SK-N-SH (cell line): ENCODE data around the gene C9orf43. TPM values are rescaled to one million over a fixed set of nuclear protein-coding genes. Genes with fewer than 3 reads are reported as not detected.

Source experiments
- CTCF ChIA-PET: fragments of 300-600, 350-600 bp; formaldehyde crosslinking; extraction: SDS; loops from one replicate; lab custom pipeline; 2021; lab: Yijun Ruan, JAX
- POLR2A ChIA-PET: fragments of 350-600 bp; sonication (Branson Sonifier 250); formaldehyde crosslinking; extraction: SDS; loops from one replicate; lab custom pipeline; 2020; ENCODE audit warnings: antibody characterized with exemption, inconsistent platforms; lab: Yijun Ruan, JAX
- DNase-seq: peaks from one replicate; pipeline ENCODE4 v3.0.0; 2012
- H2AFZ ChIP-seq: fragments of 200-600 bp; sonication (generic); 2 replicates; pipeline ENCODE4 v1.8.1; 2016; ENCODE audit warnings: antibody characterized with exemption, mild to moderate bottlenecking, low read depth
- H3F3A ChIP-seq: fragments of 200-600 bp; sonication (generic); replicated peaks from 2 replicates; pipeline ENCODE3; 2016; ENCODE audit warnings: antibody characterized with exemption, mild to moderate bottlenecking; ENCODE audit not compliant: insufficient read depth
- H3K27ac ChIP-seq, 2 experiments: fragments of 200-500 bp in 1 of 2; fragments of 200-600 bp in 1 of 2; sonication (Bioruptor generic) in 1 of 2; sonication (generic), shearing (Covaris generic) in 1 of 2; 2 replicates each; pipeline versions ENCODE4 v1.5.1 to v1.6.1; 2014 to 2016; ENCODE audit warnings: low read depth in 2 of 2, inconsistent platforms in 1 of 2, low read length in 1 of 2, mild to moderate bottlenecking in 1 of 2, mixed read lengths in 1 of 2
- H3K27me3 ChIP-seq: fragments of 200-600 bp; sonication (generic), shearing (Covaris generic); 2 replicates; pipeline ENCODE4 v1.6.1; 2016; ENCODE audit warnings: mixed run types; ENCODE audit not compliant: insufficient read depth
- H3K36me3 ChIP-seq, 2 experiments: fragments of 200-500 bp in 1 of 2; fragments of 200-600 bp in 1 of 2; sonication (Bioruptor generic) in 1 of 2; sonication (generic) in 1 of 2; replicated peaks in 1 of 2; 2 replicates each; pipeline versions ENCODE3 to v1.5.1; 2014 to 2016; ENCODE audit warnings: low read length in 1 of 2, mild to moderate bottlenecking in 1 of 2; ENCODE audit not compliant: insufficient read depth in 2 of 2, control insufficient read depth in 1 of 2
- H3K4me1 ChIP-seq, 2 experiments: fragments of 200-500 bp in 1 of 2; fragments of 200-600 bp in 1 of 2; sonication (Bioruptor generic) in 1 of 2; sonication (generic), shearing (Covaris generic) in 1 of 2; 2 replicates each; pipeline versions ENCODE4 v1.5.1 to v1.6.1; 2014 to 2016; ENCODE audit warnings: low read depth in 1 of 2, low read length in 1 of 2, mixed run types in 1 of 2; ENCODE audit not compliant: insufficient read depth in 2 of 2, control insufficient read depth in 1 of 2
- H3K4me2 ChIP-seq: fragments of 200-600 bp; sonication (generic), shearing (Covaris generic); 2 replicates; pipeline ENCODE4 v1.6.1; 2017; ENCODE audit warnings: mixed run types
- H3K4me3 ChIP-seq, 2 experiments: fragments of 200-500 bp in 1 of 2; fragments of 200-600 bp in 1 of 2; sonication (Bioruptor generic) in 1 of 2; sonication (generic), shearing (Covaris generic) in 1 of 2; 2 replicates each; pipeline versions ENCODE4 v1.5.1 to v1.8.1; 2014 to 2016; ENCODE audit warnings: low read depth in 2 of 2, inconsistent platforms in 1 of 2, low read length in 1 of 2, mild to moderate bottlenecking in 1 of 2, mixed read lengths in 1 of 2, moderate library complexity in 1 of 2
- H3K79me2 ChIP-seq: fragments of 200-600 bp; sonication (generic); 2 replicates; pipeline ENCODE4 v1.8.1; 2017; ENCODE audit warnings: mild to moderate bottlenecking; ENCODE audit not compliant: insufficient read depth
- H3K9ac ChIP-seq: fragments of 200-600 bp; sonication (generic); 2 replicates; pipeline ENCODE4 v1.6.1; 2017; ENCODE audit warnings: mixed run types
- H3K9me2 ChIP-seq: fragments of 200-600 bp; sonication (generic); 2 replicates; pipeline ENCODE4 v1.6.1; 2017; ENCODE audit warnings: mixed run types
- H3K9me3 ChIP-seq: fragments of 200-600 bp; sonication (generic); 2 replicates; pipeline ENCODE4 v1.6.1; 2017; ENCODE audit warnings: mixed run types, mild to moderate bottlenecking, moderate library complexity
- H4K20me1 ChIP-seq: fragments of 200-600 bp; sonication (generic); 2 replicates; pipeline ENCODE4 v1.6.1; 2017; ENCODE audit warnings: mild to moderate bottlenecking, mixed run types; ENCODE audit not compliant: insufficient read depth
- EP300 ChIP-seq, 2 experiments: IDR thresholded peaks; 2 replicates each; pipeline versions ENCODE4 v1.4.0 to v1.6.1; 2012; ENCODE audit warnings: borderline replicate concordance in 1 of 2, low read depth in 1 of 2, low read length in 1 of 2
- FOXJ3 ChIP-seq: sonication (generic); formaldehyde crosslinking; IDR thresholded peaks from 2 replicates; pipeline ENCODE4 v1.5.1; 2020; ENCODE audit warnings: mild to moderate bottlenecking, missing genetic modification reagents
- GATA2 ChIP-seq: sonication (generic); formaldehyde crosslinking; IDR thresholded peaks from 2 replicates; pipeline ENCODE4 v1.5.0; 2020; ENCODE audit warnings: mild to moderate bottlenecking, missing genetic modification reagents
- JUND ChIP-seq: IDR thresholded peaks from 2 replicates; pipeline ENCODE4 v1.4.0; 2012
- MEF2A ChIP-seq: IDR thresholded peaks from 2 replicates; pipeline ENCODE4 v1.4.0; 2012; ENCODE audit warnings: low read depth, borderline replicate concordance
- NFIC ChIP-seq: IDR thresholded peaks from 2 replicates; pipeline ENCODE4 v1.4.0; 2012; ENCODE audit warnings: borderline replicate concordance
- NRF1 ChIP-seq: IDR thresholded peaks from 2 replicates; pipeline ENCODE4 v1.6.1; 2012; ENCODE audit warnings: low read depth, mild to moderate bottlenecking, low read length
- RAD21 ChIP-seq: IDR thresholded peaks from 2 replicates; pipeline ENCODE4 v1.6.1; 2012; ENCODE audit warnings: mild to moderate bottlenecking, low read length
- YY1 ChIP-seq: IDR thresholded peaks from 2 replicates; pipeline ENCODE4 v1.4.0; 2012; ENCODE audit warnings: low read depth, mild to moderate bottlenecking
- WGBS: methylation state at CpG from one replicate; pipeline ENCODE4 v1.1.6; 2017; ENCODE audit warnings: low lambda C conversion rate; 5-methylcytosine and 5-hydroxymethylcytosine counted together
- polyA plus RNA-seq, 3 experiments: library from polyadenylated mRNA; depleted of rRNA; stranded (reverse); fragments of >200 nt; gene quantifications; 2 replicates each; pipeline ENCODE4 v1.2.3, GENCODE V29; 2012
- TF ChIP-seq, protein P1 (sequence below): IDR thresholded peaks from 2 replicates; pipeline ENCODE4 v1.4.0; 2012; ENCODE audit warnings: low read depth, borderline replicate concordance
- TF ChIP-seq, protein P2 (sequence below): fragments of 200-600 bp; sonication (generic); IDR thresholded peaks from 2 replicates; pipeline ENCODE4 v1.6.1; 2017; ENCODE audit warnings: antibody characterized with exemption, mild to moderate bottlenecking, moderate library complexity

Gene C9orf43
- polyA plus RNA-seq, 1 of the 3 experiments (the other 2 are of a cell fraction): 0.58 TPM

DNA sequence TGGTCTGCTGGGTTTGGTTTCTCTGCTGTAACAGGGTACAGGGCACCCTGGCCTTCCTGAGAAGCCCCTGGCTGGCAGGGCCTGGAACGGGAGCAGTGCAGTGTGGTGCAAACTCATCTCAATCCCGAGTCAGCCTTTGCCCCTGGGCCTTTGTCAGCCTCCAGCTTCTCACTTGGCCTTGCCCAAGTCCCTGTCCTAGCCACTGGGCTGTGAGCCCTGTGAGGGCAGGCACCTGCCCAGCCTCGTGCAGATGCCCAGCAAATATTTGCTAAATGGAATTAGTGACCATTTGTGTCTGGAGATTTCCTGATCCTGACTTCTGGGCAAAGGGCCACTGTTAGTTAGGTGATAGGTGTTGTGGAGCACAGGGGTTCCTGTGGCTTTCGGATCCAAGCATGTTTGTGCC lies 66.0 kb downstream of the C9orf43 start (continued):
- TF ChIP-seq, protein P1, sequence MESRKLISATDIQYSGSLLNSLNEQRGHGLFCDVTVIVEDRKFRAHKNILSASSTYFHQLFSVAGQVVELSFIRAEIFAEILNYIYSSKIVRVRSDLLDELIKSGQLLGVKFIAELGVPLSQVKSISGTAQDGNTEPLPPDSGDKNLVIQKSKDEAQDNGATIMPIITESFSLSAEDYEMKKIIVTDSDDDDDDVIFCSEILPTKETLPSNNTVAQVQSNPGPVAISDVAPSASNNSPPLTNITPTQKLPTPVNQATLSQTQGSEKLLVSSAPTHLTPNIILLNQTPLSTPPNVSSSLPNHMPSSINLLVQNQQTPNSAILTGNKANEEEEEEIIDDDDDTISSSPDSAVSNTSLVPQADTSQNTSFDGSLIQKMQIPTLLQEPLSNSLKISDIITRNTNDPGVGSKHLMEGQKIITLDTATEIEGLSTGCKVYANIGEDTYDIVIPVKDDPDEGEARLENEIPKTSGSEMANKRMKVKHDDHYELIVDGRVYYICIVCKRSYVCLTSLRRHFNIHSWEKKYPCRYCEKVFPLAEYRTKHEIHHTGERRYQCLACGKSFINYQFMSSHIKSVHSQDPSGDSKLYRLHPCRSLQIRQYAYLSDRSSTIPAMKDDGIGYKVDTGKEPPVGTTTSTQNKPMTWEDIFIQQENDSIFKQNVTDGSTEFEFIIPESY: no peak
- no peak for TF ChIP-seq EP300 (IDR thresholded peaks at IDR 0.05; ENCODE audit: borderline replicate concordance in 1 of 2, low read depth in 1 of 2, low read length in 1 of 2)
- TF ChIP-seq RAD21: no peak
- TF ChIP-seq YY1: no peak
- no peak for TF ChIP-seq JUND
- TF ChIP-seq NRF1: no peak
- TF ChIP-seq GATA2 (CRISPR knock-in tag): no peak
- TF ChIP-seq NFIC: no peak

DNA sequence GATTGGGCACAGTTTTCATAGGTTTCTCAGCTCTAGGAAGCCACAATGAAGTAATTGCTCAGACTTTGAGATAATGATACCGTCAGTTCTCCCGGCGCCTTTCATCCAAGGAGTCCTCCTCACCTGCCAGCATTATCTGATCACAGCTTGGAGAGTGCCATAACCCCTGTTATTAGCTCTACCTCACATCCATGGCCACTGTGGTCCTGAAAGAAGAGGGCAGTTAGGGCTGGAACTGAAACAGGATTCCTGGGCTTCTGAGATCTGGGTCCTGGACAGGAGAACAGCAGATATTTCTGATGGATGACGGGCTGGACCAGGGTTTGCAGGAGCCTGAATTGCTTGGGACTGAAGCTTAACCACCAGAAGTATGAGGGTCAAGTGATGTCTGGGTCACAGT lies 66.5 kb downstream of the C9orf43 start:
- Histone ChIP-seq H3K9me3 (no peaks in the 10 kb centered on the region), H3K36me3 (no peaks in the 10 kb centered on the region), H3K4me3 (no peak overlapping the region), H3K4me2 (no peak overlapping the region), H3K4me1 (peaks cover 0 to 26% of the 10 kb centered on the region in 2 experiments; a peak in 2 of 4 replicates), H3K9ac (no peak overlapping the region), H2AFZ (no peak overlapping the region), H3K27ac (no peak overlapping the region), H3K9me2 (no peaks in the 10 kb centered on the region), H4K20me1 (no peaks in the 10 kb centered on the region), H3K27me3 (no peaks in the 10 kb centered on the region), H3F3A (no peaks in the 10 kb centered on the region), H3K79me2 (no peaks in the 10 kb centered on the region)
- no peak for TF ChIP-seq FOXJ3
- TF ChIP-seq, protein P2, sequence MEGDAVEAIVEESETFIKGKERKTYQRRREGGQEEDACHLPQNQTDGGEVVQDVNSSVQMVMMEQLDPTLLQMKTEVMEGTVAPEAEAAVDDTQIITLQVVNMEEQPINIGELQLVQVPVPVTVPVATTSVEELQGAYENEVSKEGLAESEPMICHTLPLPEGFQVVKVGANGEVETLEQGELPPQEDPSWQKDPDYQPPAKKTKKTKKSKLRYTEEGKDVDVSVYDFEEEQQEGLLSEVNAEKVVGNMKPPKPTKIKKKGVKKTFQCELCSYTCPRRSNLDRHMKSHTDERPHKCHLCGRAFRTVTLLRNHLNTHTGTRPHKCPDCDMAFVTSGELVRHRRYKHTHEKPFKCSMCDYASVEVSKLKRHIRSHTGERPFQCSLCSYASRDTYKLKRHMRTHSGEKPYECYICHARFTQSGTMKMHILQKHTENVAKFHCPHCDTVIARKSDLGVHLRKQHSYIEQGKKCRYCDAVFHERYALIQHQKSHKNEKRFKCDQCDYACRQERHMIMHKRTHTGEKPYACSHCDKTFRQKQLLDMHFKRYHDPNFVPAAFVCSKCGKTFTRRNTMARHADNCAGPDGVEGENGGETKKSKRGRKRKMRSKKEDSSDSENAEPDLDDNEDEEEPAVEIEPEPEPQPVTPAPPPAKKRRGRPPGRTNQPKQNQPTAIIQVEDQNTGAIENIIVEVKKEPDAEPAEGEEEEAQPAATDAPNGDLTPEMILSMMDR: no peak
- TF ChIP-seq, protein P1: no peak
- TF ChIP-seq MEF2A: no peak
- POLR2A ChIA-PET: interaction anchor here (0.7 kb wide), 1 partner anchor 15 kb away, joined by 3 read pairs; no protein-coding TSS in a partner anchor
- 90% methylated on average over 4 of the region's 4 CpGs for WGBS
- no peak for DNase-seq
- CTCF ChIA-PET: interaction anchor here (1.0 to 4.1 kb wide), 2 partner anchors 31 to 181 kb away, joined by 3 to 16 read pairs; no protein-coding TSS in a partner anchor
